Measurements from ENCODE around the gene LRRC63. TPM values are rescaled to one million over a fixed set of nuclear protein-coding genes. Genes with fewer than 3 reads are reported as not detected.

Gene LRRC63
- total RNA-seq, 1 donor from 2014 or later = 0.49 TPM

- no peak for DNase-seq (ENCODE audit: extremely low spot score in 2 of 2)
- H3K27me3 ChIP-seq = no peaks in the 10 kb centered on the region
- H3K27ac ChIP-seq = no peak overlapping the region
- no peaks in the 10 kb centered on the region for H3K4me1 ChIP-seq
- H3K9me3 ChIP-seq = no peaks in the 10 kb centered on the region
- TF ChIP-seq, protein P1, sequence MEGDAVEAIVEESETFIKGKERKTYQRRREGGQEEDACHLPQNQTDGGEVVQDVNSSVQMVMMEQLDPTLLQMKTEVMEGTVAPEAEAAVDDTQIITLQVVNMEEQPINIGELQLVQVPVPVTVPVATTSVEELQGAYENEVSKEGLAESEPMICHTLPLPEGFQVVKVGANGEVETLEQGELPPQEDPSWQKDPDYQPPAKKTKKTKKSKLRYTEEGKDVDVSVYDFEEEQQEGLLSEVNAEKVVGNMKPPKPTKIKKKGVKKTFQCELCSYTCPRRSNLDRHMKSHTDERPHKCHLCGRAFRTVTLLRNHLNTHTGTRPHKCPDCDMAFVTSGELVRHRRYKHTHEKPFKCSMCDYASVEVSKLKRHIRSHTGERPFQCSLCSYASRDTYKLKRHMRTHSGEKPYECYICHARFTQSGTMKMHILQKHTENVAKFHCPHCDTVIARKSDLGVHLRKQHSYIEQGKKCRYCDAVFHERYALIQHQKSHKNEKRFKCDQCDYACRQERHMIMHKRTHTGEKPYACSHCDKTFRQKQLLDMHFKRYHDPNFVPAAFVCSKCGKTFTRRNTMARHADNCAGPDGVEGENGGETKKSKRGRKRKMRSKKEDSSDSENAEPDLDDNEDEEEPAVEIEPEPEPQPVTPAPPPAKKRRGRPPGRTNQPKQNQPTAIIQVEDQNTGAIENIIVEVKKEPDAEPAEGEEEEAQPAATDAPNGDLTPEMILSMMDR (IDR thresholded peaks at IDR 0.05) = no peak
- TF ChIP-seq POLR2AphosphoS5 (IDR thresholded peaks at IDR 0.05; ENCODE audit: insufficient read depth in 1 of 2, low read depth in 1 of 2) (no peak), POLR2A (IDR thresholded peaks at IDR 0.05) (no peak)
- H3K4me3 ChIP-seq = no peak overlapping the region
- intact Hi-C loops (cut with DNase I) = no loop called here
- no peaks in the 10 kb centered on the region for H3K36me3 ChIP-seq
These were observed 95.8 kb downstream of the LRRC63 start for GRCh38 chr13:46307554-46307953.

GRCh38 chr13:46310066-46310465 lies 98.3 kb downstream of the LRRC63 start:
- intact Hi-C loops (cut with DNase I) = no loop called here
- no peaks in the 10 kb centered on the region for H3K4me1 ChIP-seq
- no peaks in the 10 kb centered on the region for H3K36me3 ChIP-seq
- no peak for DNase-seq (ENCODE audit: extremely low spot score in 2 of 2)
- no peak overlapping the region for H3K27ac ChIP-seq
- no peaks in the 10 kb centered on the region for H3K9me3 ChIP-seq
- no peaks in the 10 kb centered on the region for H3K27me3 ChIP-seq
- TF ChIP-seq POLR2A (IDR thresholded peaks at IDR 0.05) = no peak
- no peak overlapping the region for H3K4me3 ChIP-seq

- no peak for DNase-seq (ENCODE audit: extremely low spot score in 2 of 2)
- Histone ChIP-seq H3K27ac (no peak overlapping the region), H3K9me3 (no peaks in the 10 kb centered on the region), H3K4me3 (no peak overlapping the region), H3K36me3 (no peaks in the 10 kb centered on the region), H3K4me1 (no peaks in the 10 kb centered on the region), H3K27me3 (no peaks in the 10 kb centered on the region)
- intact Hi-C loops (cut with DNase I) = no loop called here
- TF ChIP-seq, protein P1 (IDR thresholded peaks at IDR 0.05) = no peak
- TF ChIP-seq POLR2A (IDR thresholded peaks at IDR 0.05) (no peak), POLR2AphosphoS5 (IDR thresholded peaks at IDR 0.05; ENCODE audit: insufficient read depth in 1 of 2, low read depth in 1 of 2) (no peak)
These were observed 99.5 kb downstream of the LRRC63 start for GRCh38 chr13:46311217-46311616.

DNA sequence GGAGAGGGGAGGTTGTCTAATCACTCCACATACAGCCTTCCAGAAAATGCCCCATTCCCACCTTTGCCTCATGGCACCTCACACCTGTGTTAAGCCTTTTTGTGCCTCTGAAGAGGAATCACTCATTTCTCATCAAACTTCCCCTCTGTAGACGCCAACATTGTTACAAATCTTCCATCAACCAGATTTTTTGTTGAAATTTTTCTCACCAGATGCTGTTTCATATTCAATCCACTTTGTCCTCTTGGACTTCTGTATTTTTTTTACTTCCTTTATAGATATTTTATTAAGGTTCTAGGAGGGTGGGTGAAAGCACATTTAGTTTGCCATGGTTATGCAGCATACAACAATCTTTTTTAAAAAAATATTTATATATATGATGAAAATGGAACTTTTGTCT lies 101.3 kb downstream of the LRRC63 start:
- H3K36me3 ChIP-seq = no peaks in the 10 kb centered on the region
- no peaks in the 10 kb centered on the region for H3K4me1 ChIP-seq
- no peak overlapping the region for H3K27ac ChIP-seq
- H3K27me3 ChIP-seq = no peaks in the 10 kb centered on the region
- no peaks in the 10 kb centered on the region for H3K9me3 ChIP-seq
- intact Hi-C loops (cut with DNase I) = no loop called here
- TF ChIP-seq, protein P1 (IDR thresholded peaks at IDR 0.05) = no peak
- TF ChIP-seq POLR2AphosphoS5 (IDR thresholded peaks at IDR 0.05; ENCODE audit: insufficient read depth in 1 of 2, low read depth in 1 of 2) = no peak
- TF ChIP-seq POLR2A (IDR thresholded peaks at IDR 0.05) = no peak
- no peak overlapping the region for H3K4me3 ChIP-seq
- no peak for DNase-seq (ENCODE audit: extremely low spot score in 2 of 2)

DNA sequence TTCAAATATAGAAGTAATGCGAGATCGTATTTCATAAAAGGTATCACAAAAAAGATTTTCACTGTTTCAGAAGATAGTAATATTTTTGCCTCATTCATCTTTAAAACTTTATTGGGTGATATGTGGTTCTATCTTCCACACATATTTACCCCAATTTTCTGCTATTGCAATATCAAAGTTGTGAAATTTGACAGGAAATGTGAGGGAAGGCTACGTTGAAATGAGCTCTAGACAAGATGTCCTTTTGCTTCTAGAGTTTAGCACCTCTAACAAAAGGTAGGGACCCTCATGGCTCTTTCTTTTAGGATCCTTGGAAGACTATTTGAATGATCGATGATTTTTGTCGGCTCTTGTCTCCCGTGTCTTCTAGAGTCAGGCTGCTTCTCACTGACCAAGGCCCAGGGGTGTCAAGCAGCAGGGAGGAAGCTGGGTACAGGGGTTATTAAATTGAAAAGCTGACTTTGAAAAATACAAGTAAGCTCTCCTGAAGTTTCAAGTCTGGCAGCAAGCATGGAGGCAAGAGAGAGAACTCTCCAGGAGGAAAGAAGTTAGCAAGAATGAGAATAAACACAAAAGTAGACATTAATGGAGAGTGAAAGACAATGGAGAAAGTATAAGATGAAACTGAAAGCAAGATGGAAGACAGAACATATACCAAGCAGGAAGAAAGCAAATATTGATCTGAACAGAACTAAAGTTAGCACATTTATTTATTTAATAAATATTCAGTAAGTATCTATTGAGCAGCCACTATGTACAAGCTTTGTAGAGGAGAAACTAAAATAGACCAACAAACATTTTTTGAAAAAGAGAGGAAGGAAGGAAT lies 101.9 kb downstream of the LRRC63 start:
- no peak for TF ChIP-seq POLR2A (IDR thresholded peaks at IDR 0.05)
- no peak for TF ChIP-seq POLR2AphosphoS5 (IDR thresholded peaks at IDR 0.05; ENCODE audit: insufficient read depth in 1 of 2, low read depth in 1 of 2)
- TF ChIP-seq, protein P1 (IDR thresholded peaks at IDR 0.05) = no peak
- H3K27ac ChIP-seq = no peak overlapping the region

More for the DNA sequence above, 101.9 kb downstream of the LRRC63 start:
- no peak overlapping the region for H3K4me3 ChIP-seq
- intact Hi-C loops (cut with DNase I) = no loop called here
- H3K27me3 ChIP-seq = no peaks in the 10 kb centered on the region
- DNase-seq (ENCODE audit: extremely low spot score in 2 of 2) = no peak
- H3K36me3 ChIP-seq = no peaks in the 10 kb centered on the region
- H3K9me3 ChIP-seq = no peaks in the 10 kb centered on the region
- H3K4me1 ChIP-seq = no peaks in the 10 kb centered on the region
